GM04503 (cell line): ENCODE data around the gene PRELID2.
A peak's percentile ranks its signal among the peaks of the same experiment; 100 is the strongest.

Experiments
- DNase-seq: peaks from one replicate; pipeline ENCODE4 v3.0.0-alpha.2; 2012; ENCODE audit warnings: low read depth

The PRELID2 gene

DNA sequence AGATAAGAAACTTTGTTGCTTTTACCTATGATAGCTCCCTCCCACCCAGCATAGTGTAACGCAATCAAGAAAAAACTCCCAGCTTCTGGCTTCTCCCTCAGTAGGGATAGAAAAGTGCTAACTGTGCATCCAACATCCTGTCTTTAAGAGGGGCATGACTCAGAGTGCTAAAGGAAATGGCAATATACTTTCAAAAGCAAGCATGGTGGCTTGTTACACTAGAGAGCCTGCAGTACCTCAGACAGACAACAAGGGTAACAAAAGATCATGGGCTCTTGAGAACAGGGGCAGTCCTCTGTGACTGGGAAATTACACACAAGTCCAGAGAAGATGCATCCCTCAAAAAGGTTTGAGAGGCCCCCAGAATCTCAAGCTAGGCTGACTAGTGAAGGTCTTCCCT is 37.8 kb downstream of the PRELID2 start:
- no peak for DNase-seq

DNA sequence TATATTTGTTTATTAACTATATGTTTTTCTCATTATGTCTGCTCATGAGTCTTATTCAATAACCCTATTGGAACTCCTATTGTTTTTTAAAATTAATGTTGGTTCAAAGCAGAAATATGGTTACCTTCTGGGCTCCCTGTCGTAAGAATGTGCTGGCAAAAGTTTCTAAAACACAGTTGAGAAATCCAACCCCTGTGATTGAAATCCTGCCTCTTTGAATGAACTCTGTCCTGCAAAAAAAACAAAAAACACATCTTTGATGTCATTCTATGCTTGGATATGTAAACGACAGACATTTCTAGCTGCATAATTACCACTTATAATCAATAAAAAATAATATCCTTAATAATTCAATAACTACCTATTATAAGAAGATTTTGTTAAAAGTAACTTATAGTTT is 38.8 kb downstream of the PRELID2 start:
- DNase-seq = no peak

DNA sequence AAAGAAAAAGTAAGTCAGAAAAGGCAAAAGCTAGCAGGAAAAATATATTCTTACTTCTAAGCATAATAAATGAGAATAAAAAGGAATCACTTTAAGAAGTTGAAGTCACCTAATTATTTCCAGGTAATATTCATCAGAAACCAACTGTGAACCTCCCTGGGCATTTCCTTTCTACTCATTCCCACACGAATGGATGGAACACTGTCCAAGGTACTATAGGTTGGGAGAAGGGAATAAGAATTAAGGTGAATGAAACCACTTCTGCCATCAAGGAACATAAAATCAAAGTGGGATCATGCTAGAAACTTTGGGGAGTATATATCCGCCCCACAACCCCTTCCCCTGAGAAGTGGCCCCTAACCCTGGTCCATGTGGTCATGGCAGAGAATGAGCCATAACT is 41.6 kb downstream of the PRELID2 start:
- no peak for DNase-seq

DNA sequence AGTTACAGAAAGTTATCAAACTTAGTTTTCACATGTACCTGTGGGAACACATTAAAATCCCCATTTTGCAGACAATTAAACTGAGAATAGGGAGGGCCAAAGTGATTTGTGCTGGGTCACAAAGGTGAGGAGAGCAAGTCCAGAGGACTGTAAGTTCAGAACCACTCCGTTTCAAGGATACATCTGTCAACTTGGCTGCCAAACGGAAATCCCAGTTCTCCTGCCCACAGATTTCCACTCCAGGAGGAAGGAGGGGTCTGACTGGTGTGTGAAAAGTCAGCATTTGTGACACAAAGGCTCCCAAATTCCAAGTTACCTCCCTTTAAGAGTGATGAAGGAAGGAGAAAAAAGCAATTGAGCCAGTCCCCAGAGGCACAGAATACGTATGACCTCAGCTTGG is 42.3 kb downstream of the PRELID2 start:
- DNase-seq = no peak

DNA sequence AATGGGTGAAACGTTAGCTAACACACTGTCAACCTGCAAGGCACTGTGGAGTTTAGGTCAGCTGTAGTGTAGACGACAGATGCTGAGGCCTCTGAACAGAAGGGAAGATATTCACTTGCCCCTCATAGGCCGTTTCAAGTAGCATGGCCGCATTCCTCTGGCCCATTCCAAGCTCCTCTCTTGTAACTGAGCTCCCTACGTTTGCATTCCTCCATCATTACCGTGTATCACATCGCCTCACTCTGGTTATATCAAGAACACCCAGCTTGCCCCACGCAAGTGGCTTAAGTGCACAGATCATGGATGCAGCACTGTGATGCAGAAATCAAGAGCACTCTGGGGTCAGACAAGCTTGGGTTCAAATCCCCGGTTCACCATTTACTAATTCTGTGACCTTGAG is 43.3 kb downstream of the PRELID2 start:
- no peak for DNase-seq

DNA sequence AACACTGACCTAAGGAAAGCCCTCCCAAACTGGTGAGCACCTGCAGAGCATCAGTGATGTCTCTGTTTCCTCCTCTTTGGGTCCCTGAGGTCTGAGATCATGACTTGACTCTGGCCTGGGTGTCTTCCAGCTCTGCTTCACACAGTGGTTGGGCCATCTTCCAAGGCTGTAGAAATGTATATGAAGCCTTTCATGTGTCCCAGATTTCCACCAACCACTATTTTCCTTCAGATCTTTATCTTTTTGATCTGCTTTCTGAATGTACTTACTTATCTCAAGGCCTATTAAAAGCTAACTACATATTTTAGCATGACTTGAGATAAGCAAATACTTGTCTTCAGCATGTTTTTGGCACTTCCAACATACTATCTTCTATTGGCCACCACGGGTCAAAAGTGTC is 47.1 kb downstream of the PRELID2 start:
- no peak for DNase-seq

DNA sequence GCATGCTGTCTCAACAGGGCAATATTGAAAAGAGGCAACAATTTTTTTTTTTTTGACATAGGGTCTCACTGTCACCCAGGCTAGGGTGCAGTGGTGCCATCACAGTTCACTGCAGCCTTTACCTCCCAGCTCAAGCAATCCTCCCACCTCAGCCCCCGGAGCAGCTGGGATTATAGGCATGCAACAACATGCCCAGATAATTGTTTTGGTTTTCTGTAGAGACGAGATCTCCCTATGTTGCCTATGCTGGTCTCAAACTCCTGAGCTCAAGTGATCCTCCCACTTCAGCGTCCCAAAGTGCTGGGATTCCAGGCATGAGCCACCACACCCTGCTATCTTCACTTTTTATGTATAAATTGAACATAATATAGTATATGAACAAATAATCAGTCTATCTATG is 47.6 kb downstream of the PRELID2 start:
- no peak for DNase-seq

DNA sequence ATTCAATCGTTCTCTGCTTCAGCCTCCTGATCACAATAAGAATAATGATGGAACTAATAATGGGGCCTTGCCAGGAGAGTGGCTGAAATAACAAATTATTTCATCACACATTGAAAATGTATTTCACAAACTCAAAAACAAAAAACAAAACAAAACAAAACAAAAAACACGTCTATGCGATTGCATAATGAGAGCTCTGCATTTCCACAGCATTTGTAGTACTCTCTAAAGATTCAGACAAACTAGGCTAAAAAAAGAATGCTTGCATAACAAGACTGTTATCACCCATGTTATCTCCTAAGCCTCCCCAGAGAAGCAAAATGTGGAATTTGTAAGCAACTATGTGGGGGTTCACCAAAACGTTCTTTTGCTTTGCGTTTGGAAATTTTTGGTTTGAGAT is 48.1 kb downstream of the PRELID2 start:
- no peak for DNase-seq

DNA sequence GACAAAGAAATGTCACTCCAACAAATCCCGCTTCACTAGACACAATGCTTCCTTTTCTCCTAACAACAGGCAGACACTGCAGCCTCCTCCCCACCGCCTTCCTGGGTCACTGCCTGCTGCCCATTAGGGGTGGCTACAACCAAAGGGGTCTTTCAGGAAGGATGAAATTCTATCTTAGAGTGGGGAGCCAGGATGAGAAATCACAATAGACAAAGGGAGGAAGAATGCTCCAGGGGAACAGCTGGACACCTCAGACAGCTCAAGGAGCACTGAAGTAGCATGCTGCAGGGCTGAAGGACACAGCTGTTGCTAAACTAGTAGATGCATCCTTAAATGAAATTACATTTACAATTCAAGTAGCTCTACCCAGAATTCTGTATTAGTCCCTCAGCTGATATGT is 54.2 kb downstream of the PRELID2 start:
- no peak for DNase-seq

DNA sequence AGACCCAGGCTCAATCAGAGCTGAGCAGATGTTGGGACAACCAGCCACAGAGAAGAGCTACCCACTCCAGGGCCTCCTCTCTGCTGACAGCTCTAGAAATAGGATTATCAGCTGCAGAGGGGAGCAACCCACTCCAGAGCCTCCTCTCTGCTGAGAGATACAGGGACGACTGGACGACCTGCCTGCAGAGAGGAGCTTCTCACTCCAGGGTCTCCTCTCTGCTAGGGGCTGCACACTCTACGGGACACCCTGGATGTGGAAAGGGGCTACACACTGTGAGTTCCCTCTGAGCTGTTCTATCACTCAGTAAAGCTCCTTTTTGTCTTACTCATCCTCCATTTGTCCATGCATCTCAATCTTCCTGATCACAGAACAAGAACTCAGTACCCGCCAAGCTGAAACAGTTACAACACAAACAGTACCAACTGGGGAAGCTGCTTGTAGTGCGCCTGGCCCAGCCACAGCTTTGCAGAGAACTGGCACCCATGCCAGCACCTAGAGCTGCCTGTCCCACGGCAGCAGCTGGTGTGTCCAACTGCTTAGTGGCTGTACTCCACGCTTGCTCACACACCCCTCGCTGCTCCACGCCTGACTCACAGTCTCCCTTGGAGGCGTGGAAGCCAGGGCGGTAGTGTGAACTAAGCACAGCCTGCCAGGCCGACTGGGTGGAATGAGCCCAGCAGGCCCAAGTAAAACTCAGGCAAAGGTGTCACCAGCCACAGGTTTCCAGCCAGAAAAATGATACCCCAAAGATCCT is 56.8 kb downstream of the PRELID2 start:
- no peak for DNase-seq

DNA sequence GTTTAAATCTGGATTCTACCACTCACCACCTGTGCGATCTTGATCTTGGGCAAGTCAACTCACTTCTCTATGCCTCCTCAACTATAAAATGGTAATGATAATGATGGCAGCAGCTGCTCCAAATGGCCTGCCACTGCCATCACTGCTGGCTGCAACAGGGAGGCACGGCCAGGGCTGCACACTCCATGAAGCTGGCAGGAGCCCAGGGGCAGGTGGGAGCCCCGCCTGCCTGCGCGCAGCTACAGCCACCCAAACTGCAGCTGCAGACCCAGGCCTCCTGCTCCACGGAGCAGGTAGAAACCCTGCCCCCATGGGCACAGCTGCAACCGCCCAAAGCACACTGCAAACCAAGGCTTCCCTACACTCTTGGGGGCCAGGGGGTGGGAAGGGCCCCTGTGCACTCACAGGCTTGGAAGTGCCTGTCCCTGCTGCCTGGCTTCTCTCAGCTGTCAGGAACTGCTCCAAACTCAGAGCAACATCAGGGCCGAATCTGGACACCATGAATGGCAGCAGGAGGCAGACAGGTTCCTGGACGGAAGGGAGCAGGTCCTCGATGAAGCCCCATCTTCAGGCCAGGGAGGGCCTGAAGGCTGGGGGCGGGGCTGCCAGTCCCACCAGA is 57.6 kb downstream of the PRELID2 start:
- no peak for DNase-seq

DNA sequence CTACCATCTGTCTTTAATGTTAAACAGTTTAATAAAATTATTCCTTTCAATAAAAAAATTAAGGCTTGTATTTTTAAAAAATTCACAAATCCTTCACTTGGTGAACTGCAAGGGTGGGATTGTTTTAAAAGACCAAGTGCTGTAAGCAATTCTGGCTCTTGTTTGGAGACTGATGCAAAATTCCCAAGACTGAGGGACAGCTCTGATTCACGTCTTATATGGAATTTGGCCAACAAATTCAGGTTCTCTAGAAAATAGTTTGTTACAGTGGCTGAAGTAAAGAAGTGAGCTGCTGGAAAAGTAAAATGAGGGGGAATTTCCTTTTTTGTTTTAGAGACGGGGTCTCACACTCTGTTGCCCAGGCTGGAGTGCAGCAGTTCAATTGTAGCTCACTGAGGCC is 58.3 kb downstream of the PRELID2 start:
- no peak for DNase-seq

DNA sequence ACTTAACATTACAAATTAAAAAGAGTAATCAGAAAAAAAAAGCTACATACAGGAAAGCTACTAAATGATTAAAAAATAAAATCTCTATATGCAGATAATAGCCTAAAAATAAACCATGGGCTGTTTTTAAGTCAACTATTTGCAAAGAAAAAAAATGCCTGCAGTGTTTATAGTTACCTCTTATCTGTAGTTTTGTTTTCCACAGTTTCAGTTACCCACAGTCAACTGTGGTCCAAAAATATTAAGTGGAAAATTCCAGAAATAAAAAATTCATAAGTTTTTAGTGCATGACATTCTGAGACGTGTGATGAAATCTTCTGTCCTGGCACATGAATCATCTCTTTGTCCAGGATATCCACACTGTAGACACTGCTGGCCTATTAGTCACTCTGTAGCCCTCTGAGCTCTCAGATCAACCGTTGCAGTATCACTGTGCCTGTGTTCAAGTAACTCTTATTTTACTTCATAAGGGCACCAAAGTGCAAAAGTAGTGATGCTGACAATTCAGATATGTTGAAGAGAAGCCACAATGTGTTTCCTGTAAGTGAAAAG is 59.2 kb downstream of the PRELID2 start:
- DNase-seq = peak; percentile 69

DNA sequence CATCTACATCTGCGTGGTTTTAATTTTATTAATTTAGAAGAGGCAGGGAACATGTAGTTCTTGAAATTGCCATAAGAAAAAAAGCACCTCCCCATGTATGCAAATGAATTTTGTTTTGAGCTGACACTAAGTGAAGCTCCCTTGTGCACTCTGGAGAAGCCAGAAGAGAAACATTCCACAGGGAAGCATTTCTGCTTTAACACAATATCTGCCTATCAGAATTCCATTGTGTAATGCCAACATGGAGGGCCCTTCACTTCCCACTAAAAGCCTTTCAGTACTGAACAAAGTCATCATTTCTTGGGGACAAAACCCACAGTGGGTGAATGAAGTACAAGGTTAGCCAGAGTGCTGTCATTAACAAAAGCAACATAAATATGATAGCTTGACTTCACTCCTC is 59.7 kb downstream of the PRELID2 start:
- DNase-seq = no peak

DNA sequence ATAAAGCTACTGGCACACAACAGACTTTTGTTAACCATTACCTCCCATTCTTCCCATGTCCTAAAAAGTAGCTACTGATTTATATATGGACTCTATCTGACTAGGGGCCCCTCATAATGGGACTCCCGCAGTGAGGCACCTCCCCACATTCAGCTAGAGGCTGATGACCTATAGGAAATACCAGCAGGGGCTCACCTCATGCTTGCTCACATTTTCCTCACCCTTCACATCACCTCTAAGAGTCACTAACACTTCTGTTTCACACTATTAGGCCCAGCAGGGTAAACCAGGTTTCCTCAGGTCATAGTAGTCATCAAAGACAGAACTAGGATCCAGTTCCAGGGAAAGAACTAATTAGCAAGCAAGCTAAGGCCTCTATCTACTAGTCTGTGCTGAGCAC is 60.7 kb downstream of the PRELID2 start:
- no peak for DNase-seq

DNA sequence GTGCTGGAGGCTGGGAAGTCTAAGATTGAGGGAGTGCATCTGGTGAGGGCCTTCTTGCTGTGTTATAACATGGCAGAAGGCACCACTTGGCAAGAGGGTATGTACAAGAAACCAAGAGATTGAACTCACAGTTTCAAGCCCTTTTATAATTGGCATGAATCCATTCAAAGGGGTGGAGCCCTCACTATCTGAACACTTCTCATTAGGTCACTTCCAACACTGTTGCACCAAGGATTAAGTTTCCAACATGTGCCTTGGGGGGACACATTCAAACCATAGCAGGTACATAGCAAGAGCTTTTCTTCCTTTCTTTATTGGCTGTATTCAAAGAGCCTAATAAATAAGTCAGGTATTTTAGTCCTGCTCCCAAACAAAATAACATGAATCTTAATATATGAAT is 62.7 kb downstream of the PRELID2 start:
- DNase-seq = no peak

DNA sequence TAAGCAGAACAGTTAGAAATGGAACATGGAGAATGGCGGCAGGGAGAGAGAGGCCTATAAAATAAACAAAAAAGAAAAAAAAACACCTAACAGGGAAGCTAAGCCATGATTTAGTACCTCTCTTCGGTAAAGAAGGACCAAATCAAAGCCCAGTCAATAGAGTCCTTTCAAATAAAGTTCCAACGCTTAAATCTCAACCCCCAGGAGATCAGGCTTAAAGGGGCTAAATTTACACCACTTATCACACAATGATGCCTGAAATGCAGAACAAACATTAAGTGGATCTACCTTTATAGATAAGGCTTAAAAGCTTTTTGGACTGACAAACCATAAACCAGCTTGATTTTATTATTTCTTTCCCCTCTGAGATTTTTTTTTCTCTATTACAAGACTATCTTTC is 66.3 kb downstream of the PRELID2 start:
- DNase-seq = no peak

DNA sequence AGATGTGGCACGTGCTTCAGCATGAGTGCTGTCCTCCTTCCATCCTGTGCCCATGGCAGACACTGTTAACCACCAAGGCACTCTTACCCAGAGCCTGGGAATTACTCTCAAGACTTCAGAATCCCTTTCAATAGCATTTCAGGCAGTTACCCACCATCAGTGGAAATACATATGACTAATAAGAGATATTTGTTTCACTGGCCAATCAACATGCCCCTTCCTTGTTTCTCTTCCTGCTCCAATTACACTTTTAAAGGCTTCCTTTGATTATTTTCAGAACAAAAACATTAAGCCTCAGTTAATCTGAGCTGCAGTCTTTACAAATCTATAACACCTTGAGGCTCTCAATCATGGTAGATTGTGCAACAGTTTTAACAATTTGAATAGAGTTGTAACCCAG is 70.8 kb downstream of the PRELID2 start:
- DNase-seq = no peak

DNA sequence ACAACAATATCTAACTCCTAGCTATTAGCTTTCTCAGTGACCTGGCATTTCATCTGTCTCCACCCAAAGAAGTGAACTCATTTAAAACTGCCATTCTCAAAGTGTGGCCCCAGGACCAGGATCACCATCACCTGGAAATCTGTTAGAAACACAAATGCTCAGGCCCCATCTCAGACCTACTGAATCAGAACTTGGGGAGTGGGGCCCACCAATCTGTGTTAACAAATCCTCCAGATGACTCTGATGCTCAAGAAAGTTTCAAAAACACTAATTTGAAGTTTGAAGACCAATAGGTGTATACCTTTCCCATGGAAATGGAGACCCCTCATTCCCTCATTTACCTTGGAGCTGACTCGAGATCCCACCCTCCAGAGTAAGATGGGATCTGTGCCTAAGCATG is 72.3 kb downstream of the PRELID2 start:
- DNase-seq = no peak

DNA sequence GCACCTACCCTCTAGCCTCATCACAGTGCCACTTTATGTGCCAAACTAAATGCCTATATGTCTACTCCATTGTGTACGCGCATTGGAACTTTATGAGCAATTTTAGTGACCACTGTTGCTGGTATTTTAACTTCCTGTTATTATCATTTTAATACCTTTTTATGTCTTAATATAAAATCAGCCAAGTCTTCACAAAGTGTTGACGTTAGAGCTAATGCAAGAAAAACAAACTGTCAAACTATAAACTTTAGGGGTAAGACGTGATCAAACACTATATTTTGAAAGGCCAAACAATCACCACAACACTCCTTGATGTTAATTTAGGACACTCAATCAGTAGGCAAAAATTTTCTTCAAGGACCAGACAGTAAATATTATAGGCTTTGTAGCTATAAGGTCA is 73.9 kb downstream of the PRELID2 start:
- no peak for DNase-seq

DNA sequence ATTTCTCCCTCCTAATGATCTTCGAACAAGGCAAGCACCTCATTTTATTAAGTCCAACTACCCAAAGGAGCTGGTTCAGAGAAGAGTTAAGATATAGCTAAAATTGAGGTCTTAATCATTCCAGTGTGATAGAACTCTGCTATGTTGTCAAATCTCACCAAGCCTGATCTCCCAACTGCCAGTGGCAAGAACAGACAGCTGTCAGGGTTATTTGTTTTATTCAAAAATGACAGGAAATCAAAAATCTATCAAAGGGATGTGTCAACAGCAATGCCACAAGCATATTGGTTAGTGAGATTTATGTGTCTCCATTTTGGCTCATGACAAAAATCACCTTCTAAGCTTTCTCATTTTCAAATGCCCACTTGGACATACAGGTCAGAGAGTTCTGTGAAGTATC is 74.5 kb downstream of the PRELID2 start:
- no peak for DNase-seq

DNA sequence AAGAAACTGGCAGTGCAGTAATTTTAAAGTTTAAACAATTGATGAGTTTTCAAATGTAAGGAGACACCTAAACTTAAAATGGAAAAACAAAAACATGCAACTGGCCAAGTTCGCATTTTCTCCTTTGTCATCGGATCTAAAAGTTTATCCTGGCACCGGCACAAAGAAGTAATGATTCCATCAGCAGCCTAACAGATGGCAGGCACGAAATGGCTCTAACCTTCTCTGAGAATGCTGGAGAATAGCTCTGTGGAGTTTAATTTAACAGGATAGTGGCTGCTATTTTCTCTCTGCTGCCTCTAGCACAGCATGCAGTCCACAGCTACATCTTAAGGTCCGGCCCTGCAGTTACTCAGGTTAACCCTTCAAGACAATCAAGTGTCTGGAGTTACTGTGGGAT is 82.2 kb downstream of the PRELID2 start:
- peak; percentile 24 for DNase-seq

DNA sequence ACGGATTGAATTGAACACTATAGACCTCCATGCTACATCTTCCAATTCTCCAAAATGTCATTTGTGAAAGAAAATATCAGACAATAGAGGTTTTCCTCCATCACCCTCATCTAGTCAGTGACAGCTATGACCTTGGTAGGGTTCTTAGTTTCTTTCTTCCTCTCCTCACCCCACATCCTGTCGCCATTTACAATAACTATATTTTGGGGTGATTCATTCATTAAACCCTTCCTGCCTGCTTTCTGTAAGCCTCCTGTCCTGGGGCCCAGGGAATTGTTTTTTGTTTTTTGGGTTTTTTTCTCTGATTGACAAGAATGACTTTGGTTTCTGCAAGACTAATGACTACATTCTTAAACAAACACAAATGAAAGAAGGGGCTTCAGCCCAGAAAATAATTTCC is 82.6 kb downstream of the PRELID2 start:
- no peak for DNase-seq

DNA sequence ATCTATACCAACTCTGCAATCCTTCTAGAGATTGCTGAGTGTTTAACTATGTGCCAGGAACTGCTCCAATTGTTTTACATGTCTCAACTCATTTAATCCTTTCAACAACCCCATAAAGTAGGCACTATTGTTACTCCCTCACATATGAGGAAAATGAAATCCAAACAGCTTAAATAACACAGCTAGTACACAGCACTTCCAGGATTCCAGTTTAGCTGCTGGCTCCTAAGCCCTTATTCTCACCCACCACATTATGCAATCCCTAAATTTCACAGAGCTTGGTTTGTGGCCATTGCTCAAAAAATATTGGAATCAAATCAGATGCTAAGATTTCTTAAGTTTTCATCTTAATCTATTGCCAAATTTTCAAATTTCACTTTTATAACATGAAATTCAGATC is 84.9 kb downstream of the PRELID2 start:
- peak; percentile 14 for DNase-seq
